Fibroblast of lung (primary cell): ENCODE measurements around the gene SCFD2. TPM values are rescaled to one million over a fixed set of nuclear protein-coding genes. Genes with fewer than 3 reads are reported as not detected.
"Not testable (repeated sequence)": the region's sequence is repeated elsewhere in the genome, so short reads cannot be mapped to it uniquely, and the experiment has no call there.

Source experiments
- DNase-seq, 2 donors: peaks; one replicate each; pipeline versions ENCODE4 v3.0.0 to v3.0.0-alpha.2; 2010; ENCODE audit warnings: low read depth in 2 of 2
- H2AFZ ChIP-seq: 2 replicates; pipeline ENCODE4 v1.5.1; 2012; ENCODE audit warnings: low read length, control low read depth, inconsistent platforms
- H3K27ac ChIP-seq: 2 replicates; pipeline ENCODE4 v1.5.1; 2011; ENCODE audit warnings: low read length, control low read depth; ENCODE audit not compliant: insufficient read depth
- H3K27me3 ChIP-seq: 2 replicates; pipeline ENCODE4 v1.5.1; 2011; ENCODE audit warnings: mild to moderate bottlenecking, low read length; ENCODE audit not compliant: control insufficient read depth, insufficient read depth
- H3K36me3 ChIP-seq: 2 replicates; pipeline ENCODE4 v1.5.1; 2011; ENCODE audit warnings: low read length; ENCODE audit not compliant: control insufficient read depth, insufficient read depth
- H3K4me1 ChIP-seq: 2 replicates; pipeline ENCODE4 v1.5.1; 2011; ENCODE audit warnings: low read length; ENCODE audit not compliant: control insufficient read depth, insufficient read depth; ENCODE audit errors: extremely low read depth
- H3K4me2 ChIP-seq: 2 replicates; pipeline ENCODE4 v1.5.1; 2011; ENCODE audit warnings: low read length, control low read depth; ENCODE audit not compliant: insufficient read depth; ENCODE audit errors: extremely low read depth
- H3K4me3 ChIP-seq, 4 experiments: fragments of 200-600 bp in 1 of 4; sonication (generic) in 1 of 4; replicated peaks in 1 of 4; 2 replicates each; pipeline ENCODE4 v1.5.1; 2011 to 2016; ENCODE audit warnings: low read length in 4 of 4, low read depth in 3 of 4, mild to moderate bottlenecking in 3 of 4, control low read depth in 2 of 4, inconsistent platforms in 1 of 4, mixed read lengths in 1 of 4; ENCODE audit not compliant: insufficient read depth in 1 of 4; ENCODE audit errors: control extremely low read depth in 1 of 4
- H3K79me2 ChIP-seq: 2 replicates; pipeline ENCODE4 v1.5.1; 2012; ENCODE audit warnings: mild to moderate bottlenecking, low read length, inconsistent platforms; ENCODE audit not compliant: control insufficient read depth, insufficient read depth
- H3K9ac ChIP-seq: 2 replicates; pipeline ENCODE4 v1.5.1; 2011; ENCODE audit warnings: mild to moderate bottlenecking, low read length, control low read depth; ENCODE audit not compliant: insufficient read depth
- H3K9me3 ChIP-seq: 2 replicates; pipeline ENCODE4 v1.5.1; 2012; ENCODE audit warnings: low read depth, low read length; ENCODE audit not compliant: control insufficient read depth, insufficient read depth
- H4K20me1 ChIP-seq: 2 replicates; pipeline ENCODE4 v1.5.1; 2011; ENCODE audit warnings: low read length; ENCODE audit not compliant: control insufficient read depth, insufficient read depth; ENCODE audit errors: extremely low read depth
- CTCF ChIP-seq, 2 donors: IDR thresholded peaks in 1 of 2; conservative IDR thresholded peaks in 1 of 2; 1 replicate in 1 of 2; 2 replicates in 1 of 2; pipeline ENCODE4 v1.5.1; 2011 to 2012; ENCODE audit warnings: low read length in 2 of 2, control low read depth in 1 of 2, inconsistent platforms in 1 of 2, low read depth in 1 of 2, mild to moderate bottlenecking in 1 of 2
- EZH2 ChIP-seq: IDR thresholded peaks from 2 replicates; pipeline ENCODE4 v1.5.1; 2012; ENCODE audit warnings: low read length, control low read depth, mild to moderate bottlenecking; ENCODE audit errors: missing control alignments
- polyA plus RNA-seq, 2 donors: library from polyadenylated mRNA; depleted of rRNA in 1 of 2; stranded (reverse) in 1 of 2; unstranded in 1 of 2; fragments of >200 nt; gene quantifications; 2 replicates each; pipeline ENCODE4 v1.2.1, GENCODE V29; 2011 to 2012; ENCODE audit warnings: missing spikeins in 1 of 2
- total RNA-seq: library from RNA; depleted of rRNA; stranded (reverse); fragments of >200 nt; gene quantifications from 2 replicates; pipeline ENCODE4 v1.2.1, GENCODE V29; 2014

Gene SCFD2
- total and polyA plus RNA-seq, 2 donors (not counting 1 experiment from before 2014, with no cell fraction given): 16.2 to 23.1 TPM

GRCh38 chr4:53185869-53186585 is 179.8 kb downstream of the SCFD2 start:
- H3K79me2 ChIP-seq: no peaks in the 10 kb centered on the region
- H3K4me2 ChIP-seq: no peak overlapping the region
- H3K27me3 ChIP-seq: no peaks in the 10 kb centered on the region
- no peaks in the 10 kb centered on the region for H4K20me1 ChIP-seq
- H3K9me3 ChIP-seq: no peaks in the 10 kb centered on the region
- H3K36me3 ChIP-seq: no peaks in the 10 kb centered on the region
- no peak overlapping the region for H2AFZ ChIP-seq
- no peak overlapping the region for H3K27ac ChIP-seq
- peaks cover 5% of the 10 kb centered on the region for H3K4me1 ChIP-seq
- H3K9ac ChIP-seq: no peak overlapping the region
- H3K4me3 ChIP-seq: no peak overlapping the region
- peak; percentile 67 to 73 for DNase-seq
- TF ChIP-seq EZH2: no peak

GRCh38 chr4:53183754-53184153 is 182.1 kb downstream of the SCFD2 start:
- no peak overlapping the region for H3K4me3 ChIP-seq
- DNase-seq: no peak
- H3K36me3 ChIP-seq: no peaks in the 10 kb centered on the region
- no peaks in the 10 kb centered on the region for H3K79me2 ChIP-seq
- no peak overlapping the region for H2AFZ ChIP-seq
- no peaks in the 10 kb centered on the region for H4K20me1 ChIP-seq
- H3K27ac ChIP-seq: no peak overlapping the region
- H3K4me2 ChIP-seq: no peak overlapping the region
- peaks cover under 1% of the 10 kb centered on the region for H3K4me1 ChIP-seq
- H3K27me3 ChIP-seq: no peaks in the 10 kb centered on the region
- no peak for TF ChIP-seq CTCF (conservative IDR thresholded peaks at IDR 0.05 in 1 of 2, IDR thresholded peaks at IDR 0.05 in 1 of 2; ENCODE audit: low read depth in 1 of 2, low read length in 2 of 2)
- TF ChIP-seq EZH2: no peak
- H3K9ac ChIP-seq: no peak overlapping the region
- H3K9me3 ChIP-seq: no peaks in the 10 kb centered on the region

GRCh38 chr4:53177751-53178150 is 188.1 kb downstream of the SCFD2 start:
- not testable (repeated sequence) for H3K36me3 ChIP-seq, H3K4me3 ChIP-seq, H3K79me2 ChIP-seq, H3K27ac ChIP-seq, H2AFZ ChIP-seq, DNase-seq, H3K27me3 ChIP-seq, H3K4me1 ChIP-seq, H3K9ac ChIP-seq, H3K4me2 ChIP-seq, H3K9me3 ChIP-seq, H4K20me1 ChIP-seq

GRCh38 chr4:53175640-53176039 is 190.2 kb downstream of the SCFD2 start:
- Histone ChIP-seq H3K27me3 (no peaks in the 10 kb centered on the region), H3K4me2 (no peak overlapping the region), H4K20me1 (no peaks in the 10 kb centered on the region)

More at GRCh38 chr4:53175640-53176039, 190.2 kb downstream of the SCFD2 start:
- DNase-seq: no peak
- TF ChIP-seq CTCF (conservative IDR thresholded peaks at IDR 0.05 in 1 of 2, IDR thresholded peaks at IDR 0.05 in 1 of 2; ENCODE audit: low read depth in 1 of 2, low read length in 2 of 2): no peak
- no peak for TF ChIP-seq EZH2
- Histone ChIP-seq H3K9ac (no peak overlapping the region), H3K4me3 (no peak overlapping the region), H3K4me1 (no peaks in the 10 kb centered on the region), H3K27ac (no peak overlapping the region), H3K79me2 (no peaks in the 10 kb centered on the region), H3K9me3 (no peaks in the 10 kb centered on the region), H2AFZ (no peak overlapping the region), H3K36me3 (no peaks in the 10 kb centered on the region)
